Measurements from ENCODE around the gene NDST1. TPM values are rescaled to one million over a fixed set of nuclear protein-coding genes. Genes with fewer than 3 reads are reported as not detected.

NDST1 gene
- total and polyA plus RNA-seq, 12 donors = 14.8 to 86.1 (median 58.5) TPM

- Histone ChIP-seq H3K4me1 (peaks cover 0 to 17% (median 8%) of the 10 kb centered on the region in 9 donors), H3K27me3 (no peaks in the 10 kb centered on the region), H3K4me3 (no peak overlapping the region), H3K9me3 (no peaks in the 10 kb centered on the region), H3K36me3 (no peaks in the 10 kb centered on the region), H3K27ac (no peak overlapping the region)
- no peak for TF ChIP-seq CTCF (IDR thresholded peaks at IDR 0.05)
- intact Hi-C loops (cut with DNase I) = loop anchor here in 1 of 10 donors (10.0 kb wide), 1 partner anchor 71 kb away; no protein-coding TSS in a partner anchor
- DNase-seq = no peak
- ATAC-seq = peak in 1 of 8 donors; percentile 4
- 78 to 86% methylated on average over 9 of the region's 9 CpGs for WGBS, 2 donors
These were observed 75.8 kb downstream of the NDST1 start for GRCh38 chr5:150583541-150584225.

DNA sequence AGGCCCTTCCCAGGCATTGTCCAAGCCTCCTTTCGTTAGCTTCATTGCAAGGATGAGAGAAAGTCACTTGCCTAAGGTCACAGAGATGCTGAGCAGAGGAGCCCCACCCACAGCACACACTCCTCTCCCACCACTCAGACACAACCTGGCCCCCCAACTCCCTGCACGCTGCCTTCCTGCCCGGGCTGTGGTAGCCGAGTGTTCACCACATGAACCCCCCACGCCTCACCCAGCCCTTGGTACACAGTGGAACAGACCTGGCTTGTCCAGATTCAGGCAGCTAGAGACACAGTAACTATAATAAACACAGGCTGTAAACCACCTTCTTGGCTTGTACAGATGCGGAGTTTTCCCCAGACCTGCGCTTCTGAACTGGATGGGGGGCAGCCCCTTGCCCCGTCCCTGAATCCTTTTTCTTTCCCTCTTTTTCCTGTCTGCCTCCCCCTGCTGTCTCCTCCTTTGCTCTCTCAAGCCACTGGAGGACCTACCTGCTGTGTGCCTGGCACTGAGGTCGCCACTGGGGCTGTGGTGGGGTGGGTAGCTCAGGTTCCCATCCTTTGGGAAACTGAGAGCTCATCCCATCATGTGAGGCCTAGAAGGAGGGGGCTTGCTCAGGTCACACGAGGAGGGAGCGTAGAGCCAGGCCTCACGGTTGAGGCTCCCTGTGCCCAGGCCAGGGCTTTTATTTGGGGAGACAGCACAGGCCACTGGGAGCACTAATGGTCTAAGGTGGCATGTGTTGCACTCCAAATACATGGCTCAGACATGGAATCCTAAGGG is 76.8 kb downstream of the NDST1 start:
- Histone ChIP-seq H3K27ac (no peak overlapping the region), H3K27me3 (no peaks in the 10 kb centered on the region), H3K9me3 (no peaks in the 10 kb centered on the region), H3K36me3 (no peaks in the 10 kb centered on the region), H3K4me3 (no peak overlapping the region), H3K4me1 (peaks cover under 1 to 24% (median 15%) of the 10 kb centered on the region in 9 donors)
- ATAC-seq = no peak
- no peak for TF ChIP-seq CTCF (IDR thresholded peaks at IDR 0.05)
- 95 to 96% methylated on average over 12 of the region's 12 CpGs for WGBS, 2 donors
- no peak for DNase-seq
- intact Hi-C loops (cut with DNase I) = loop anchor here in 3 of 10 donors (5.0 to 10.0 kb wide), 3 partner anchors 68 to 73 kb away; no protein-coding TSS in a partner anchor

DNA sequence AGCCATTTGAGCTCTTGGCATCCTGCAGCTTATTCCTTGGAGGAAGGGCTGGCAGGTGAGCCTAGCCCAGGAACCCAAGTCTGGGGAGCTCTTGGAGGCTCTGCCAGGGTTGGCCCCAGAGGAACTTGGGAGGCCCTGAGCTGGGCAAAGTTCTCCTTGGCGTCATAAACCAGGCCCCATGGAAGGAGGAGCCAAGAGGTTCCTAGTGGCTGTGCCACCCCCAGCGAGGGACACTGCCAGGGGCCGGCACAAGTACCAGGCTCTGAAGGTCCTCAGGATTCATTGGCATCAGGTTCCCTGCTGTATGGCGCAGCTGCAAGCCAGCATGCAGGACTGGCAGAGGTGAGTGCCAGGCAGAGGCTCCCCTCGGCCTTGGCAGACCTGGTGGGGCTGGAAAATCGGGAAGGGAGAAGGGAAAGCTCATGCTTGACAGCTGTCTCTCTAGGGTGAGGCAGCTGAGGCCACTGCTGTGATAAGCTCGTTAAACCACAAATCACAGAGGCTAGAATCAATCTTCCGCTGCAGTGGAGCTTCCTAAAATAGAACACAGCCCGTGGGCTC is 77.9 kb downstream of the NDST1 start:
- intact Hi-C loops (cut with DNase I) = loop anchor here in 3 of 10 donors (5.0 to 10.0 kb wide), 3 partner anchors 66 to 71 kb away; no protein-coding TSS in a partner anchor
- H3K4me1 ChIP-seq = peaks cover 12 to 35% (median 26%) of the 10 kb centered on the region in 9 donors
- DNase-seq (no peak), ATAC-seq (peak in 3 of 8 donors; percentile 15 to 65 (median 28))
- peak overlapping the region in 2 of 10 donors; percentile 1 to 16 for H3K27ac ChIP-seq
- H3K4me3 ChIP-seq = no peak overlapping the region
- no peaks in the 10 kb centered on the region for H3K36me3 ChIP-seq
- no peaks in the 10 kb centered on the region for H3K9me3 ChIP-seq
- H3K27me3 ChIP-seq = no peaks in the 10 kb centered on the region
- 61 to 67% methylated on average over 9 of the region's 9 CpGs for WGBS, 2 donors
- no peak for TF ChIP-seq CTCF (IDR thresholded peaks at IDR 0.05)

DNA sequence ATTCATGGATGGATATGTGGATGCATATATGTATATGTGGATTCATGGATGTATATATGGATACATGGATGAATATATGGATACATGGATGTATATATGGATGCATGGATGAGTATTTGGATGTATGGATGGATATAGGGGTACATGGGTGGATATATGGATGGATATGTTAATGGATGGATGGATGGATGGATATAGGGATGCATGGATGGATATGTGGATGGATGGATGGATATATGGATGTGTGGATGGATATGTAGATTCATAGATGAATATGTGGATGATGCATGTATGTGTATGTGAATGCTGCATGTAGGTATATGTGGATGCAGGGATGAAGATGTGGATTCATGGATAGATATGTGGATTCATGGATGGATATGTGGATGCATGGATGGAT is 79.1 kb downstream of the NDST1 start:
- Histone ChIP-seq H3K4me3 (no peak overlapping the region), H3K9me3 (no peaks in the 10 kb centered on the region), H3K27ac (no peak overlapping the region), H3K36me3 (no peaks in the 10 kb centered on the region), H3K27me3 (no peaks in the 10 kb centered on the region), H3K4me1 (peaks cover 18 to 44% (median 36%) of the 10 kb centered on the region in 9 donors)
- DNase-seq (no peak), ATAC-seq (no peak)
- intact Hi-C loops (cut with DNase I) = loop anchor here in 3 of 10 donors (5.0 to 10.0 kb wide), 3 partner anchors 65 to 70 kb away; no protein-coding TSS in a partner anchor
- no peak for TF ChIP-seq CTCF (IDR thresholded peaks at IDR 0.05)

Data from heart right ventricle (tissue), 16 donors.